Prostate gland (tissue), 2 donors: ENCODE results near the gene NAT10.

Experiments used
- CTCF ChIP-seq, 4 experiments: fragments of 200-600 bp in 2 of 4; fragments of 450-650 bp in 2 of 4; sonication (generic) in 2 of 4; IDR thresholded peaks; 1 replicate in 3 of 4; 2 replicates in 1 of 4; pipeline ENCODE4 v1.5.1; 2016 to 2019; ENCODE audit warnings: antibody characterized with exemption in 4 of 4, mild to moderate bottlenecking in 2 of 4, moderate library complexity in 2 of 4
- POLR2AphosphoS5 ChIP-seq: sonication (generic); formaldehyde crosslinking; IDR thresholded peaks from one replicate; pipeline ENCODE4 v1.6.1; 2017; ENCODE audit warnings: antibody characterized with exemption

- TF ChIP-seq POLR2AphosphoS5 (peak; percentile 99), CTCF (IDR thresholded peaks at IDR 0.05) (peak in 1 of 4 experiments; percentile 19)
Observed at GRCh38 chr11:34105079-34105956, at the start of gene NAT10.
